HAP-1 (cell line): Measurements from ENCODE around the gene FSCN2.
"Not testable (repeated sequence)": the region's sequence is repeated elsewhere in the genome, so short reads cannot be mapped to it uniquely, and the experiment has no call there.

ENCODE experiments used
- DNase-seq, 2 experiments: peaks; one replicate each; pipeline ENCODE4 v3.0.0-alpha.2; 2016 to 2020; ENCODE audit warnings: low spot score in 2 of 2
- H3K27me3 ChIP-seq: fragments of 250-450 bp; sonication (Bioruptor Pico); 2 replicates; pipeline ENCODE4 v1.5.1; 2020; ENCODE audit warnings: low read depth, mild to moderate bottlenecking, moderate library complexity
- H3K36me3 ChIP-seq: fragments of 250-450 bp; sonication (Bioruptor Pico); replicated peaks from 2 replicates; pipeline ENCODE4 v1.5.1; 2020; ENCODE audit warnings: mild to moderate bottlenecking
- H3K4me1 ChIP-seq: fragments of 250-450 bp; sonication (Bioruptor Pico); 2 replicates; pipeline ENCODE4 v1.5.1; 2020; ENCODE audit warnings: mild to moderate bottlenecking
- H3K4me3 ChIP-seq: fragments of 250-450 bp; sonication (Bioruptor Pico); 2 replicates; pipeline ENCODE4 v1.5.1; 2020; ENCODE audit warnings: mild to moderate bottlenecking, moderate library complexity
- H3K9me3 ChIP-seq: fragments of 250-450 bp; sonication (Bioruptor Pico); 2 replicates; pipeline ENCODE4 v1.5.1; 2020; ENCODE audit warnings: mild to moderate bottlenecking, moderate library complexity
- in situ Hi-C: fragments of 300-500 bp; cut with MboI; formaldehyde crosslinking; loops from 3 replicates; pipeline ENCODE4 v1.14.3; 2020; ENCODE audit warnings: low sequenced_read_pairs, inconsistent platforms, mixed read lengths

FSCN2 gene

DNA sequence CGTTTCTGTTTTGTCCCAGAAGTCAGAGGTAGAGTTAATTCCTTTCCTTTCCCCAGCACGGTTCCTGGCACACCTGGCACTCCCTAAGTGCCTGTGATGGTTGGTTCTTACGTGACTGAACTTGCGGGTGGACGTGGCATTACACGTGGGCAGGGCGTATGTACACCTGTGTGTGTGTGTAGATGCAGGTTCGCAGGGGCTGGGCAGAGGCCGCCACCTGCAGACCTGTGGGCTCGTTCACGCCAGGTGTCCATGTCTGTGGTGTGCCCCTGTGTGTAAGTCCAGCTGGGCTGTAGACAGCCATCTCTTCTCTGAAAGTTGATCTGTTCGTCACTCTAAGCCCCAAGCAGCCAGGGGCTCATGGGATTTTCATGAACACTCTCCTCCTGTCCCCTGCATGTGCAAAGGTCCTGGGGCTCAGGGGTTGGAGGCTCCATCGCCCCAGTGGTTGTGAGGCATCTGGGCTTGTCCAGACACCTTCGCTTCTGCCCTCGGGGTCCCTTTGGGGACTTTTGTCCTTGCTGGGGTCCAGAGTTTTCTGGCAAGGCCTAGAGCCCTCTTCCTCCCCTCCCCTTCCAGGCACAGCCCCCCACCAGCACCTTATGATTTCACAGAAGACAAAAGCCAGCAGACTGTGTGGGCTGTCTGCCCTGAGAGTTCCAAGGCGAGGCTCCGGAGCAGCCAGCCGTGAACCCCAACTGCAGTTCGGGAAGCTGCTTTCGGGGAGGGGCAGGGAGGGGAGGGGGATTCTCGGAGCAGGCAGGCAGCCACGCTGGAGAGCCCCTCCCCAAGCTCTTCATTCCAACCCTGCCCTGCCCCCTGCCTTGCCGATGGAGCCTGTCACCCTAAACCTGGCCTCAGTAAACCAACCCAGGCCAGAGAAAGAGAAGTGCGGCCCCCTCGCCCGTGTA is 5.4 kb upstream of the FSCN2 start:
- Histone ChIP-seq H3K27me3 (peaks cover 13% of the 10 kb centered on the region), H3K4me3 (no peak overlapping the region), H3K9me3 (no peaks in the 10 kb centered on the region), H3K36me3 (no peaks in the 10 kb centered on the region), H3K4me1 (no peaks in the 10 kb centered on the region)
- in situ Hi-C loops: no loop called here
- peak in 1 of 2 experiments; percentile 51 for DNase-seq

DNA sequence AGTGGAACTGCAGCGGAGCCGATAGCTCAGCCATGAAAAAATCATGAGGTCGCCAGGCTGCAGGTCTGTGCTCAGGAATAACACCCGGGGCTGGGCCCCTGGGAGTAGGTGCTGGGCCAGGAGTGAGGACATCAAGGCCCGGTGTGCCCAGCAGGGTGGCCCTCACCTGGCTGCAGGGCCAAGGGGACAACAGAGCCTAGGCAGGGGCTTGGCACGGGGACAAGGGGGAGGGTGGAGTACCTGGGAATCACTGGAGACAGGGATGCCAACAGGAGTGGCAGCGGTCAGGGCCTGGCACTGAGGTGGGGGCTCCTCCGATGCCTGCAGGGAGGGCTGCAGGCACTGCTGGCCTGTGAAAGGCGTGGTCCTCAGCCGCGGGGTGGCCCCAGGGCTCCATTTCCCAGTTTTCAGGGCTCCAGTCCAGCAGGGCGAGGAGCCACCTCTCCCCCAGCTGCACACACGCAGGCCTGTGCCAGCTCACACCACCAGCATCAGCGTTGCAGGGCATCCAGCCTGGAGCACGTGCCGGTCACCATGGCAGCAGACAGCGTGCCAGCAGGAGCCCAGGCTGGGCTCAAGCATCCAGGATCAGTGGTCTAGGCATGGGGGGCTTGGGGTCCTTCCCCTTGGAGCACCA is 4.7 kb upstream of the FSCN2 start:
- H3K27me3 ChIP-seq: peaks cover 20% of the 10 kb centered on the region
- no peaks in the 10 kb centered on the region for H3K4me1 ChIP-seq
- no peak for DNase-seq
- H3K9me3 ChIP-seq: no peaks in the 10 kb centered on the region
- H3K36me3 ChIP-seq: no peaks in the 10 kb centered on the region
- in situ Hi-C loops: no loop called here
- H3K4me3 ChIP-seq: no peak overlapping the region

DNA sequence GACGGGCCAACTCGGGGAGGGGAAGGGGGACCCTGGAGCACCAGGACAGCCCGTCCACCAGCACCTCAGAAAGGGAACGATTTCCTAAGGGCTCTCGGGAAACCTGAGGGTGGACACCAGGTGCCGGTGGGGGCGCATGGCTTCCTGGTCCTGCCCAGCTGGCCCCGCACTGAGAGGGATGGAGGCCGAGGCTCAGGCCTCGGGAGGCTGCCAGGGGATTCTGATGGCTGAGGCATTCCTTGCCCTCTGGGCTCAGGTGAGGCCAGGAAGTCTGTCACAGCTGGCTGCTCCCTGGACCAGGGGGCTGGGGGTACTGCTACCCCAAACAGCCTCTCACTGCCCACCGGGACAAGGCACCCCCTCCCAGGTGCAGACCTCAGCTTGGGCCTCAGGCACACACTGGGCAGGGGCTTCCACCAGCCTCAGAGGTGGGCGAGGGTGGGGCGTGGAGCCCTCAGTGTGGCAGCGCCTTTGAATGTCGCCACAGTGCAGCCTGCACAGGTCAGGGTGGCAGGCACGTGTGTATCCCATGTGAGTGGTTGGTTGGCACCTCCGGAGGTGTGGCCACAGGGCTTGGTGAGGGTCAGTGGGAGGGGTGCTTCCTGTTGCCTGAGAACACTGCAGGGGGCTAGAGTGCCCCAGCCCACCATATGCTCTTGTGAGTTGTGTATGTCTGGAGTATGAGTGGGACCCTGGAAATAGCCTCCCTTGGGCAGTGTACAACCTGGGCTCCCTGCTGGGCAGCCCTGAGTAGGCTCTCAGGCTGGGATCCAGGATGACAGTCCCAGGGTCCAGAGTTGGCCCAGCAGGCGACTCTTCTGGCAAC is 3.9 kb upstream of the FSCN2 start:
- Histone ChIP-seq H3K9me3 (no peaks in the 10 kb centered on the region), H3K4me1 (no peaks in the 10 kb centered on the region), H3K27me3 (peaks cover 25% of the 10 kb centered on the region), H3K36me3 (no peaks in the 10 kb centered on the region), H3K4me3 (no peak overlapping the region)
- no peak for DNase-seq
- in situ Hi-C loops: no loop called here

DNA sequence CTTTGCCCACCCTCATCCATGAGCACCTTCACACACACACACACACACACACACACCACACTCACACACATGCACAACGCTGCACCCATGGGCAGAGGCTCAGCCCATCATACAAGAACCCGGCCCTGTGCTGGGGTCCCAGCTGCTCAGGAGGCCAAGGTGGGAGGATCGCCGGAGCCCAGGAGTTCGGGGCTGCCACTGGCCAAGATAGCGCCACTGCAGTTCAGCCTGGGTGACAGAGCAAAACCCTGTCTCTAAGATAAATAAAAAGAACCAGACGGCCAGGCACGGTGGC is 3.4 kb upstream of the FSCN2 start:
- Histone ChIP-seq H3K36me3 (no peaks in the 10 kb centered on the region), H3K4me1 (no peaks in the 10 kb centered on the region), H3K27me3 (peaks cover 27% of the 10 kb centered on the region), H3K9me3 (no peaks in the 10 kb centered on the region), H3K4me3 (no peak overlapping the region)
- in situ Hi-C loops: no loop called here
- DNase-seq: no peak

DNA sequence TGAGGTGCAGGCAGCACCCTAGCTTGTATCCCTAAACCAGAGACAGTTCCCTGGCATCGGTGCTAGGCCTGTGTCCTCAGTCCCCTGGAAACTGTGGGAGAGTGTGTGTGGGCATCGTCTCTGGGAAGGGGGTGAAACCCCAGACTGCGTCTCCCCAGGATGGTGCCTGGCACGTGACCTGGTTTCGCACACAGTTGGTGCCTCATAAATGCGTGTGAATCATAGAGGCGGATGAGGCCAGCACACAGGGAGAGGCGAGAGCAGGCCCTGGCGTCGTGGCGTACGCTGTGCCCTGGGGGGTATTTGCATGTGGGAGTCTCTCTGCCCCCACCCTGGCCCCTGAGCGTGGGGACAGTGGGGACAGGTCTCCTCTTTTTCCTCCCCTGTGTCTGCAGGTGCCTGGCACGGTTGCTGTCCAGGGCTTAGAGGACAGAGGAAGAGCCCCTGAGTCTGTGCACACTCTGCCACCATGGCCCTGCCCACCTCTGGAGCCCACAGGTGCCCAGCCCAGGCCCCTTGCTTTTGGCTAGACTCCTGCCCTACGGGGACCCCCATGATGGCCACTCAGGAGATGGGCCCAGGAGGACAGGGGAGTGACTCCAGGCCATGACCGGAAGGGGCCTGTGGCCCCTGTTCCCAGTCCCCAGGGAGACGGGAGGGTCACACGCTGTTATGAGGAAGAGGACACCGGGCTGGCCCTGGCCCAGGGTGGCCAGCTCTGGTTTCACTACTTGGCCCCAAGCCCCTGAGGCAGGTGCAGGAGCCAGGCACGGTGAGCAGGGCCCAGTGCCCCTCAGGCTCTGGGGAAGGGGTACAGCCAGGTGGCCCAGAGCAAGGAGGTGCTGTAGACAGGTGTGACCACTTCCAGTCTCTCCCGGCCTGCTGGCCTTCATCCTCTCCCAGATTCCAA is 1.3 kb upstream of the FSCN2 start:
- no peaks in the 10 kb centered on the region for H3K9me3 ChIP-seq
- no peak overlapping the region for H3K4me3 ChIP-seq
- H3K36me3 ChIP-seq: no peaks in the 10 kb centered on the region
- H3K27me3 ChIP-seq: peaks cover 27% of the 10 kb centered on the region
- in situ Hi-C loops: no loop called here
- H3K4me1 ChIP-seq: no peaks in the 10 kb centered on the region
- DNase-seq: no peak

DNA sequence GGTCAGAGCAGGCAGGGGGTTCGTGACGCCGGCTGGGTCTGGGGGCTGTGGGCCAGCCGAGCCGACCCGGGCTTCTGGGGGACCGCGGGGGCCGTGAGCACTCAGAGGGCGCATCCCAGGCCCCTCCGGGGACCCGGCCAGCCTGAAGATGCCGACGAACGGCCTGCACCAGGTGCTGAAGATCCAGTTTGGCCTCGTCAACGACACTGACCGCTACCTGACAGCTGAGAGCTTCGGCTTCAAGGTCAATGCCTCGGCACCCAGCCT is 140 bp downstream of the FSCN2 start:
- no peak overlapping the region for H3K4me3 ChIP-seq

DNA sequence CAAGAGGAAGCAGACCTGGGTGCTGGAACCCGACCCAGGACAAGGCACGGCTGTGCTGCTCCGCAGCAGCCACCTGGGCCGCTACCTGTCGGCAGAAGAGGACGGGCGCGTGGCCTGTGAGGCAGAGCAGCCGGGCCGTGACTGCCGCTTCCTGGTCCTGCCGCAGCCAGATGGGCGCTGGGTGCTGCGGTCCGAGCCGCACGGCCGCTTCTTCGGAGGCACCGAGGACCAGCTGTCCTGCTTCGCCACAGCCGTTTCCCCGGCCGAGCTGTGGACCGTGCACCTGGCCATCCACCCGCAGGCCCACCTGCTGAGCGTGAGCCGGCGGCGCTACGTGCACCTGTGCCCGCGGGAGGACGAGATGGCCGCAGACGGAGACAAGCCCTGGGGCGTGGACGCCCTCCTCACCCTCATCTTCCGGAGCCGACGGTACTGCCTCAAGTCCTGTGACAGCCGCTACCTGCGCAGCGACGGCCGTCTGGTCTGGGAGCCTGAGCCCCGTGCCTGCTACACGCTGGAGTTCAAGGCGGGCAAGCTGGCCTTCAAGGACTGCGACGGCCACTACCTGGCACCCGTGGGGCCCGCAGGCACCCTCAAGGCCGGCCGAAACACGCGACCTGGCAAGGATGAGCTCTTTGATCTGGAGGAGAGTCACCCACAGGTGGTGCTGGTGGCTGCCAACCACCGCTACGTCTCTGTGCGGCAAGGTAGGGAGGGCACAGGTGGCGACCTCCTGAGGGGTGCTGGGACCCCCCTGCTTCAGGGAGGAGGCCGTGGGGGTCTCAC is 667 bp downstream of the FSCN2 start:
- H3K9me3 ChIP-seq: no peaks in the 10 kb centered on the region
- no peaks in the 10 kb centered on the region for H3K4me1 ChIP-seq
- no peaks in the 10 kb centered on the region for H3K36me3 ChIP-seq
- no peak for DNase-seq
- H3K4me3 ChIP-seq: no peak overlapping the region
- in situ Hi-C loops: no loop called here
- H3K27me3 ChIP-seq: peaks cover 27% of the 10 kb centered on the region

More for the DNA sequence above, 140 bp downstream of the FSCN2 start:
- peaks cover 27% of the 10 kb centered on the region for H3K27me3 ChIP-seq
- in situ Hi-C loops: no loop called here
- no peaks in the 10 kb centered on the region for H3K36me3 ChIP-seq
- DNase-seq: no peak
- no peaks in the 10 kb centered on the region for H3K9me3 ChIP-seq
- H3K4me1 ChIP-seq: no peaks in the 10 kb centered on the region

DNA sequence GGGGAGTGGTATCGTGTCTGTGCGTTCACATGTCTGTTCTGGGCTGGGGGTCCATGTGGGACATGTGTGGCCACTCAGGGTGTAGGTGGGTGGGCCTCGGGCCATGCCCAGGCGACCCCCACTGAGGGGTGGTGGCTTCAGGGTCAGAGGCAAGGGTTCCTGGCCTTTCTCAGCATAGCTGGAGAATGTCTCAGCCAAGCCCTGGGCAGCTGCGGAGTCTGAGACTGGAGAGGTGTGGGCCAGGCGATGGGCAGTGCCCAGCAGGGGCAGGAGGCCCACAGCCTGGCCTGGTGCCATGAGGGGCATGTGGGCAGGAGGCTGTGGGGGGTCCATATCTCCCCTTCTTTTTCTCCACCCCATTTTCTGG is 1.2 kb downstream of the FSCN2 start:
- no peaks in the 10 kb centered on the region for H3K36me3 ChIP-seq
- H3K9me3 ChIP-seq: no peaks in the 10 kb centered on the region
- in situ Hi-C loops: no loop called here
- no peaks in the 10 kb centered on the region for H3K4me1 ChIP-seq
- H3K27me3 ChIP-seq: peaks cover 27% of the 10 kb centered on the region
- no peak overlapping the region for H3K4me3 ChIP-seq
- DNase-seq: no peak

DNA sequence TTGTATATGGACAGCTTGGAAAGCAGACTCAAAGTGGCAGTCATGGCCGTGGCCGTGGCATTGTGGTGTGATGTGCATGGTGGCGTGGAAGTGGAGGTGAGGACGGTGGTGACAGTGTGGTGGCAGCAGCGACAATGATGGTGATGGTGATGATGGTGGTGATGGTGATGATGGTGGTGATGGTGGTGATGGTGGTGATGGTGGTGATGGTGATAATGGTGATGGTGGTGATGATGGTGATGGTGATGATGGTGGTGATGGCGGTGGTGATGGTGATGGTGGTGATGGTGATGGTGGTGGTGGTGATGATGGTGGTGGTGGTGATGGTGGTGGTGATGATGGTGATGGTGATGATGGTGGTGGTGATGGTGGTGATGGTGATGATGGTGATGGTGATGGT is 2.8 kb downstream of the FSCN2 start:
- in situ Hi-C loops, H3K4me1 ChIP-seq, H3K9me3 ChIP-seq, H3K4me3 ChIP-seq, DNase-seq, H3K36me3 ChIP-seq: not testable (repeated sequence)
- H3K27me3 ChIP-seq: peaks cover 27% of the 10 kb centered on the region

DNA sequence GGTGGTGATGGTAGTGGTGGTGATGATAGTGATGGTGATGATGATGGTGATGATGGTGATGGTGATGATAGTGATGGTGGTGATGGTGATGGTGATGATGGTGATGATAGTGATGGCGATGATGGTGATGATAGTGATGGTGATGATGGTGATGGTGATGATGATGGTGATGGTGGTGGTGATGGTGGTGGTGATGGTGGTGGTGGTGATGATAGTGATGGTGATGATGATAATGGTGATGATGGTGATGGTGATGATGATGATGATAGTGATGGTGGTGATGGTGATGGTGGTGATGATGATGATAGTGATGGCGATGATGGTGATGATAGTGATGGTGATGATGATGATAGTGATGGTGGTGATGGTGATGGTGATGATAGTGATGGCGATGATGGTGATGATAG is 3.8 kb downstream of the FSCN2 start:
- DNase-seq, H3K4me3 ChIP-seq, H3K36me3 ChIP-seq, H3K9me3 ChIP-seq, H3K4me1 ChIP-seq, in situ Hi-C loops: not testable (repeated sequence)
- peaks cover 22% of the 10 kb centered on the region for H3K27me3 ChIP-seq

DNA sequence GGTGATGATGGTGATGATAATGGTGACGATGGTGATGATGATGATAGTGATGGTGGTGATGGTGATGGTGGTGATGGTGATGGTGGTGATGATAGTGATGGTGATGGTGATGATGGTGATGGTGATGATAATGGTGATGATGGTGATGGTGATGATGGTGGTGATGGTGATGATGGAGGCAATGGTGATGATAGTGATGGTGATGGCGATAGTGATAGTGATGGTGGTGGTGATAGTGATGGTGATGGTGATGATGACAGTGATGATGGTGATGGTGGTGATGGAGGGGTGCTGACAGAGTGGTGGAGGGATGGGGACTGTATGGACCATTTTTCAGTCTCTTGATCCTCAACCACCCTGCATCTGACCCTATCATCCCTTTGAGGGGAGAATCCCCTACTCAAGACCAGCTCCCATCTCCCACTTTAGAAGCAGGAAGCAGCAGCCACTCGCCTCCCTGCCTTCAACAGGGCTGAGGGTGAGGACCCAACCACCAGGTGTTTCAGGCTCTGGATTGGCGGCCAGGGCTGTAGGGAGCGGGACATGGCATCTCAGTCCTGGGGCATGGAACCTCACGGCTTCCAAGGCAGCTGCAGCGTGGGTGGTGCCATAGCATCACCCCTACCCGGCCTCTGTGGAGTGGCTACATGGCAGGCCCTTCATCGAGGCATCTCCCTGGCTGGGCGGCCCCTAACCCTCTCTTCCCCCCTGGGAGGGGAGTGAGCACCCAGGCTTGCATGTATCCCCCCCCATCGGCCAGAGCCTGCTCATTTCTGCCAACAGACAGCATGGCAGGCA is 4.5 kb downstream of the FSCN2 start:
- no peak for DNase-seq
- Histone ChIP-seq H3K27me3 (peaks cover 15% of the 10 kb centered on the region), H3K4me3 (no peak overlapping the region), H3K4me1 (no peaks in the 10 kb centered on the region), H3K36me3 (no peaks in the 10 kb centered on the region), H3K9me3 (no peaks in the 10 kb centered on the region)
- in situ Hi-C loops: no loop called here

DNA sequence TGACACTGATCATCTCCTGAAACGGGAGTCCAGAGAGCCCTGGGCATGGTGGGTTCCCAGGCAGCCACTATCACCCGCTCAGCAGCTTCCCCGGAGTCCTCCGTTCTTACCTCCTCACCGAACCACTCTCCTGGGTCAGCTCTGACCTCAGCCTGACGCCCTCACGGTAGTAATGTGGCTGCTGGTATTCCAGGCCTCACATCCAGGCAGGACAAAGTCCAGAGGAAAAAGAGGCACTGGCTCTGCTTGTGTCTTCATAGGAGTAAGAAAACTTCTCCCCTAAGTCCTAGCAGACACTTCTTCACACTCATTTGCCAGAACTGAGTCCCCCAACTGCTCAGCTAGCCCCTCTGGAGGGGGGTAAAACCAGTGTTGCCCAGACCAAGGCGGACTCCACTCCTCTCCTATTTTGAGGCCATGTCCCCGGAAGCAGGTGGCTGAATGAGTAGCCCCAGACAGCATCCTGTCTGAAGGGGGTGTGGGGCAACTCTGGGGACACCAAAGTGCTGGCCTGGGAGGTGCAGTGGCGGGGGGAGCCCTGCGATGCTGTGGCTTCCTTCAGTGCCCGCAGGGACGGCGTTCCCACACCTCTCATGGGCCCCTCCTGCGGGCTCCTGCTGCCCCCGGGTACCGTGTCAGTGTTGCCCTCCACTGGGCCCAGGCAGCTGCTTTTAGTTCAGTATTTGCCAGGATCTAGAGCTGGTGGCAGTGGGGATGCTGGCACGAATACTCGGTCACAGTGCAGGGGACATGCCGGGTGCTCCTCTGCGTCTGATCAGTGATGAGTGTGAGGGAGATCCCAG is 5.4 kb downstream of the FSCN2 start:
- no peaks in the 10 kb centered on the region for H3K9me3 ChIP-seq
- H3K4me3 ChIP-seq: no peak overlapping the region
- no peaks in the 10 kb centered on the region for H3K36me3 ChIP-seq
- in situ Hi-C loops: no loop called here
- H3K27me3 ChIP-seq: peaks cover 6% of the 10 kb centered on the region
- no peaks in the 10 kb centered on the region for H3K4me1 ChIP-seq
- no peak for DNase-seq
